Hindlimb muscle (tissue), 1 donor: ENCODE results near the gene HYDIN. TPM values are rescaled to one million over a fixed set of nuclear protein-coding genes. Genes with fewer than 3 reads are reported as not detected.

ENCODE experiments used
- DNase-seq: peaks from one replicate; pipeline ENCODE4 v3.0.0-alpha.2; 2013
- polyA plus RNA-seq: library from polyadenylated mRNA; unstranded; fragments of 120-200 nt; gene quantifications from one replicate; pipeline ENCODE4 v1.2.1, GENCODE V29; 2013; ENCODE audit not compliant: insufficient read length

HYDIN gene
- polyA plus RNA-seq, 1 donor = 2.8 TPM

DNA sequence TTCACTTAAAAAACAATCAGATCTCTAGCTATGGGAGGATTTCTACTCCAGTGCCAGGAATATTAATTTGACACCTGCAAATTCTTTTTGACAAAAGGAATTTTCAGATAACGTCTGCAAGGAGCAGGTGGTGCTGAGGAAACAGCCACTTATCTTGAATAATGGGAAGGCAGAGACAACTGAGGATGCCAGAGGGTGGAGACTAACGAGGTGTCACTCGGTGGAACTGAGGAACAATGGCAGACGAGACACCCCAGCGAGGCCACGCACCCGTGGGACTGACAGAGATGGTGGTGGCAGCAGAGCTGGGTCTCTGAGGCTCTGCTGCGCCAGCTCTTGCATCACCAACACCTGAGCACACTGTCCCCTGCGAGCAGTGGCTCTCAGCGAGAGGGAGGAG, 471.7 kb downstream of the HYDIN start:
- DNase-seq = no peak

Other genes with a start within 250 kb of the HYDIN start
- 23.4 TPM for gene CMTR2, start 58.7 kb upstream of the HYDIN start, polyA plus RNA-seq
- 0.46 TPM for gene CALB2, start 128.0 kb upstream of the HYDIN start, polyA plus RNA-seq
- gene TLE7, start 211.3 kb upstream of the HYDIN start, polyA plus RNA-seq = not detected
- 12.1 TPM for gene ZNF23, start 231.5 kb upstream of the HYDIN start, polyA plus RNA-seq